PC-3 (cell line): ENCODE results near the gene ZNF76. TPM values are rescaled to one million over a fixed set of nuclear protein-coding genes. Genes with fewer than 3 reads are reported as not detected.

ENCODE experiments used
- ATAC-seq: fragments of 200-7000 bp; cut with Tn5 transposase; 2 replicates; pipeline ENCODE4 v1.9.1; 2020; ENCODE audit warnings: mild to moderate bottlenecking, moderate library complexity
- BruUV-seq: library from RNA; stranded (reverse); fragments of 400-500 nt; replicated peaks from 2 replicates; lab custom pipeline; 2021; lab: Mats Ljungman, UMichigan
- CTCF ChIA-PET: fragments of 300-600 bp; sonication (Branson Sonifier 250); formaldehyde crosslinking; loops from one replicate; lab custom pipeline; 2022; ENCODE audit warnings: antibody characterized with exemption; lab: Charles Lee
- POLR2A ChIA-PET: fragments of 300-600 bp; sonication (Branson Sonifier 250); formaldehyde crosslinking; loops from one replicate; lab custom pipeline; 2022; ENCODE audit warnings: antibody characterized with exemption; ENCODE audit not compliant: unreplicated experiment; lab: Charles Lee
- DNase-seq: peaks from one replicate; pipeline ENCODE4 v3.0.0-alpha.2; 2015
- H2AFZ ChIP-seq: fragments of 300-600 bp; sonication (generic); 2 replicates; pipeline ENCODE4 v1.6.0; 2016; ENCODE audit warnings: antibody characterized with exemption, low read length
- H3F3A ChIP-seq: fragments of 300-600 bp; sonication (generic); one replicate; pipeline ENCODE4 v1.6.0; 2017; ENCODE audit warnings: antibody characterized with exemption, low read length, control low read depth, mild to moderate bottlenecking; ENCODE audit not compliant: unreplicated experiment
- H3K27ac ChIP-seq: fragments of 300-600 bp; sonication (generic); 2 replicates; pipeline ENCODE4 v1.5.1; 2016; ENCODE audit warnings: mild to moderate bottlenecking, low read length
- H3K27me3 ChIP-seq: fragments of 300-600 bp; sonication (generic); 2 replicates; pipeline ENCODE4 v1.6.1; 2016; ENCODE audit warnings: low read length, mixed read lengths
- H3K36me3 ChIP-seq: fragments of 300-600 bp; sonication (generic); 2 replicates; pipeline ENCODE4 v1.6.1; 2016; ENCODE audit warnings: low read depth, mixed run types, low read length, mixed read lengths
- H3K4me1 ChIP-seq: fragments of 300-600 bp; sonication (generic); 2 replicates; pipeline ENCODE4 v1.5.1; 2016; ENCODE audit warnings: low read length; ENCODE audit not compliant: insufficient read depth
- H3K4me2 ChIP-seq: fragments of 300-600 bp; sonication (generic); 2 replicates; pipeline ENCODE4 v1.6.0; 2016; ENCODE audit warnings: low read length
- H3K4me3 ChIP-seq: fragments of 300-600 bp; sonication (generic); 2 replicates; pipeline ENCODE4 v1.5.1; 2016; ENCODE audit warnings: mild to moderate bottlenecking, low read length, mixed read lengths
- H3K79me2 ChIP-seq: fragments of 300-600 bp; sonication (generic); 2 replicates; pipeline ENCODE4 v1.6.1; 2017; ENCODE audit warnings: low read length, mixed read lengths
- H3K9ac ChIP-seq: fragments of 300-600 bp; sonication (generic); 2 replicates; pipeline ENCODE4 v1.6.0; 2016; ENCODE audit warnings: mild to moderate bottlenecking, low read length
- H3K9me2 ChIP-seq: fragments of 300-600 bp; sonication (generic); replicated peaks from 2 replicates; pipeline ENCODE4 v1.6.1; 2016; ENCODE audit warnings: mixed run types, low read length, mixed read lengths
- H3K9me3 ChIP-seq: fragments of 300-600 bp; sonication (generic); 2 replicates; pipeline ENCODE4 v1.6.1; 2016; ENCODE audit warnings: low read length, mixed read lengths
- H4K20me1 ChIP-seq: fragments of 300-600 bp; sonication (generic); 2 replicates; pipeline ENCODE4 v1.6.1; 2016; ENCODE audit warnings: low read length, mixed read lengths
- CTCF ChIP-seq: fragments of 300-600 bp; sonication (generic); conservative IDR thresholded peaks from 2 replicates; pipeline ENCODE4 v1.5.1; 2017; ENCODE audit warnings: antibody characterized with exemption, low read depth, mild to moderate bottlenecking, low read length
- EZH2 ChIP-seq: fragments of 300-600 bp; sonication (generic); IDR thresholded peaks from one replicate; pipeline ENCODE4 v1.6.1; 2017; ENCODE audit warnings: antibody characterized with exemption, mild to moderate bottlenecking, low read length; ENCODE audit not compliant: unreplicated experiment
- EZH2phosphoT487 ChIP-seq: fragments of 300-600 bp; sonication (generic); IDR thresholded peaks from 2 replicates; pipeline ENCODE4 v1.6.1; 2018; ENCODE audit warnings: mild to moderate bottlenecking, antibody characterized with exemption, low read length, borderline replicate concordance
- intact Hi-C: fragments of 100-400 bp; cut with micrococcal nuclease; formaldehyde crosslinking; loops from 2 replicates; pipeline ENCODE4 v1.9.0; 2023
- total RNA-seq: library from RNA; depleted of rRNA; stranded (reverse); fragments of >200 nt; gene quantifications from 2 replicates; pipeline ENCODE4 v1.2.3, GENCODE V29; 2014

Gene ZNF76
- total RNA-seq, 1 experiment from 2014 or later = 20.8 TPM

- DNase-seq (no peak), ATAC-seq (no peak)
- Histone ChIP-seq H3K4me3 (no peak overlapping the region), H2AFZ (no peak overlapping the region), H3K4me1 (peaks cover 9% of the 10 kb centered on the region), H3K36me3 (0 out of 2 replicates have a peak, but pooled peaks cover 5% of the 10 kb centered on the region), H3F3A (no peaks in the 10 kb centered on the region), H3K4me2 (no peak overlapping the region), H3K79me2 (no peaks in the 10 kb centered on the region), H3K9me2 (no peaks in the 10 kb centered on the region), H3K9ac (no peak overlapping the region), H3K27ac (no peak overlapping the region), H4K20me1 (no peaks in the 10 kb centered on the region), H3K9me3 (no peaks in the 10 kb centered on the region), H3K27me3 (no peaks in the 10 kb centered on the region)
- ChIA-PET CTCF (no interaction called here), POLR2A (no interaction called here)
- TF ChIP-seq EZH2 = no peak
- TF ChIP-seq EZH2phosphoT487 = no peak
- no peak for TF ChIP-seq CTCF
- no TSS peak for BruUV-seq
- intact Hi-C loops = loop anchor here (2.0 kb wide), 1 partner anchor 17 kb away; no protein-coding TSS in a partner anchor
These were observed 60.0 kb downstream of the ZNF76 start for GRCh38 chr6:35319346-35320030.

- Histone ChIP-seq H3K4me2 (no peak overlapping the region), H3K79me2 (no peaks in the 10 kb centered on the region), H3K27me3 (no peaks in the 10 kb centered on the region), H3K9ac (no peak overlapping the region), H3K4me1 (peaks cover 9% of the 10 kb centered on the region), H2AFZ (no peak overlapping the region), H3K9me2 (no peaks in the 10 kb centered on the region), H3K36me3 (0 out of 2 replicates have a peak, but pooled peaks cover 5% of the 10 kb centered on the region), H4K20me1 (no peaks in the 10 kb centered on the region), H3K27ac (no peak overlapping the region), H3K4me3 (no peak overlapping the region), H3F3A (no peaks in the 10 kb centered on the region), H3K9me3 (no peaks in the 10 kb centered on the region)
- ChIA-PET CTCF (no interaction called here), POLR2A (no interaction called here)
- DNase-seq (no peak), ATAC-seq (no peak)
- TF ChIP-seq EZH2phosphoT487 (no peak), CTCF (no peak), EZH2 (no peak)
- intact Hi-C loops = no loop called here
- no TSS peak for BruUV-seq
These were observed 60.5 kb downstream of the ZNF76 start for GRCh38 chr6:35320031-35320410.

- TF ChIP-seq CTCF (no peak), EZH2phosphoT487 (no peak), EZH2 (no peak)
- intact Hi-C loops = no loop called here
- Histone ChIP-seq H3K27me3 (no peaks in the 10 kb centered on the region), H2AFZ (no peak overlapping the region), H3K4me1 (peaks cover 9% of the 10 kb centered on the region), H3K27ac (no peak overlapping the region), H3F3A (no peaks in the 10 kb centered on the region), H3K79me2 (no peaks in the 10 kb centered on the region), H3K9me2 (no peaks in the 10 kb centered on the region), H3K4me3 (no peak overlapping the region), H3K4me2 (no peak overlapping the region), H3K36me3 (0 out of 2 replicates have a peak, but pooled peaks cover 5% of the 10 kb centered on the region), H3K9me3 (no peaks in the 10 kb centered on the region), H4K20me1 (no peaks in the 10 kb centered on the region), H3K9ac (no peak overlapping the region)
- DNase-seq = no peak
- ATAC-seq = no peak
- CTCF ChIA-PET = no interaction called here
- TSS peak; percentile 40 for BruUV-seq
- POLR2A ChIA-PET = interaction anchor here (0.6 kb wide), 1 partner anchor 390 kb away, joined by 5 read pairs; no protein-coding TSS in a partner anchor
These were observed 61.6 kb downstream of the ZNF76 start for GRCh38 chr6:35321091-35321490.
